K562 (cell line): ENCODE results near the gene HKDC1. TPM values are rescaled to one million over a fixed set of nuclear protein-coding genes. Genes with fewer than 3 reads are reported as not detected.

ENCODE experiments used
- ATAC-seq: fragments of 200-7000 bp; cut with Tn5 transposase; 3 replicates; pipeline ENCODE4 v1.9.1; 2020; ENCODE audit warnings: moderate library complexity
- BruUV-seq: library from RNA; stranded (reverse); fragments of 400-500 nt; replicated peaks from 2 replicates; lab custom pipeline; 2021; lab: Mats Ljungman, UMichigan
- CTCF ChIA-PET: fragments of 300-600 bp; formaldehyde crosslinking; extraction: SDS; loops from one replicate; lab custom pipeline; 2021; ENCODE audit warnings: low intra/inter-chr PET ratio; lab: Yijun Ruan, JAX
- POLR2A ChIA-PET: fragments of 300-600, 350-650 bp; sonication (Branson Sonifier 250); formaldehyde crosslinking; extraction: SDS; loops from one replicate; lab custom pipeline; 2021; ENCODE audit warnings: antibody characterized with exemption, inconsistent platforms; lab: Yijun Ruan, JAX
- DNase-seq, 4 experiments: peaks; one replicate each; pipeline versions ENCODE4 v3.0.0 to v3.0.0-alpha.2; 2011 to 2018; ENCODE audit warnings: low spot score in 3 of 4, mixed read lengths in 3 of 4; ENCODE audit errors: extremely low read depth in 1 of 4
- FAIRE-seq: peaks from 2 replicates; lab custom pipeline; 2011; peaks lifted over from hg19 to GRCh38; lab: Jason Lieb, UNC
- H2AFZ ChIP-seq: 2 replicates; pipeline ENCODE4 v1.6.0; 2011; ENCODE audit warnings: low read depth, low read length, control low read depth, inconsistent platforms
- H3K27ac ChIP-seq: fragments of 200-600 bp; 3 replicates; pipeline ENCODE4 v1.8.0; 2011; ENCODE audit warnings: low read depth, mild to moderate bottlenecking, control low read depth, inconsistent platforms, low read length, moderate library complexity, mixed read lengths; ENCODE audit errors: extremely low read depth
- H3K27me3 ChIP-seq, 2 experiments: fragments of 300-600 bp in 1 of 2; 2 replicates in 1 of 2; 3 replicates in 1 of 2; pipeline versions ENCODE4 v1.6.0 to v1.8.0; 2011; ENCODE audit warnings: inconsistent platforms in 2 of 2, low read length in 2 of 2, mild to moderate bottlenecking in 1 of 2, mixed read lengths in 1 of 2, moderate library complexity in 1 of 2; ENCODE audit not compliant: control insufficient read depth in 2 of 2, insufficient read depth in 2 of 2
- H3K36me3 ChIP-seq: fragments of 300-600 bp; 3 replicates; pipeline ENCODE4 v1.8.0; 2011; ENCODE audit warnings: mild to moderate bottlenecking, low read length, inconsistent platforms; ENCODE audit not compliant: control insufficient read depth, insufficient read depth
- H3K4me1 ChIP-seq, 2 experiments: fragments of 200-600 bp in 1 of 2; replicated peaks in 1 of 2; 2 replicates in 1 of 2; 3 replicates in 1 of 2; pipeline versions ENCODE4 v1.5.1 to v1.8.0; 2011; ENCODE audit warnings: inconsistent platforms in 2 of 2, low read length in 2 of 2, mild to moderate bottlenecking in 1 of 2, mixed read lengths in 1 of 2, moderate library complexity in 1 of 2; ENCODE audit not compliant: control insufficient read depth in 2 of 2, insufficient read depth in 2 of 2
- H3K4me2 ChIP-seq: 2 replicates; pipeline ENCODE4 v1.6.1; 2011; ENCODE audit warnings: low read length, control low read depth, inconsistent platforms, mixed read lengths; ENCODE audit not compliant: insufficient read depth
- H3K4me3 ChIP-seq: fragments of 200-600 bp; sonication (generic), shearing (Covaris generic); 2 replicates; pipeline ENCODE4 v1.5.1; 2016; ENCODE audit warnings: control low read depth, inconsistent platforms
- H3K79me2 ChIP-seq: fragments of 200-600 bp; 3 replicates; pipeline ENCODE4 v1.8.0; 2011; ENCODE audit warnings: low read length, inconsistent platforms; ENCODE audit not compliant: control insufficient read depth, insufficient read depth
- H3K9ac ChIP-seq, 2 experiments: 2 replicates each; pipeline versions ENCODE4 v1.6.0 to v1.6.1; 2011; ENCODE audit warnings: low read depth in 2 of 2, low read length in 2 of 2, control low read depth in 1 of 2, inconsistent platforms in 1 of 2, mild to moderate bottlenecking in 1 of 2, mixed read lengths in 1 of 2; ENCODE audit not compliant: insufficient read depth in 1 of 2
- H3K9me1 ChIP-seq: one replicate; pipeline ENCODE4 v1.6.0; 2011; ENCODE audit warnings: inconsistent platforms, mild to moderate bottlenecking, low read length, moderate library complexity; ENCODE audit not compliant: control insufficient read depth, insufficient read depth
- H3K9me3 ChIP-seq: replicated peaks from 2 replicates; pipeline ENCODE4 v1.5.1; 2011; ENCODE audit warnings: low read depth, low read length, inconsistent platforms; ENCODE audit not compliant: control insufficient read depth, insufficient read depth
- H4K20me1 ChIP-seq: replicated peaks from 2 replicates; pipeline ENCODE4 v1.6.1; 2011; ENCODE audit warnings: low read length, inconsistent platforms, mixed read lengths; ENCODE audit not compliant: control insufficient read depth, insufficient read depth
- AFF1 ChIP-seq, 2 experiments: fragments of 450-650 bp; IDR thresholded peaks; 2 replicates each; pipeline ENCODE4 v1.6.1; 2018; ENCODE audit warnings: mild to moderate bottlenecking in 2 of 2, low read depth in 1 of 2; ENCODE audit not compliant: partially characterized antibody in 2 of 2
- ATF1 ChIP-seq, 2 experiments: fragments of 450-650 bp in 1 of 2; IDR thresholded peaks; 2 replicates each; pipeline ENCODE4 v1.6.1; 2016; ENCODE audit warnings: missing compliant biosample characterization in 1 of 2, missing genetic modification characterization in 1 of 2
- CBX3 ChIP-seq, 2 experiments: IDR thresholded peaks; 1 replicate in 1 of 2; 2 replicates in 1 of 2; pipeline ENCODE4 v1.6.1; 2012; ENCODE audit warnings: inconsistent platforms in 2 of 2, low read length in 2 of 2, borderline replicate concordance in 1 of 2, control low read depth in 1 of 2
- HBP1 ChIP-seq: fragments of 450-650 bp; formaldehyde crosslinking; IDR thresholded peaks from 2 replicates; pipeline ENCODE4 v1.4.0; 2022; ENCODE audit warnings: missing genetic modification characterization
- PHB2 ChIP-seq: fragments of 450-650 bp; IDR thresholded peaks from 2 replicates; pipeline ENCODE4 v1.6.1; 2017; ENCODE audit warnings: low read depth
- PYGO2 ChIP-seq: fragments of 450-650 bp; IDR thresholded peaks from 2 replicates; pipeline ENCODE4 v1.6.1; 2016; ENCODE audit warnings: mild to moderate bottlenecking, missing genetic modification characterization, moderate library complexity, missing compliant biosample characterization
- SMARCB1 ChIP-seq: IDR thresholded peaks from 2 replicates; pipeline ENCODE4 v1.6.1; 2011; ENCODE audit warnings: improper control_type of control experiment, low read depth; ENCODE audit not compliant: insufficient read length
- ZNF134 ChIP-seq: fragments of 250-450 bp; sonication (Bioruptor Pico); conservative IDR thresholded peaks from 2 replicates; pipeline ENCODE4 v1.4.0; 2020
- WGBS: fragments of 100-300 bp; shearing (Covaris generic); methylation state at CpG from one replicate; pipeline ENCODE4 v1.1.6; 2016; ENCODE audit warnings: low coverage, mixed read lengths; ENCODE audit not compliant: insufficient coverage; ENCODE audit errors: missing lambda C conversion rate; 5-methylcytosine and 5-hydroxymethylcytosine counted together
- in situ Hi-C: fragments of 300-500 bp; cut with MboI; formaldehyde crosslinking; loops from 4 replicates; pipeline ENCODE4 v1.15.0; 2018; ENCODE audit warnings: inconsistent platforms, mixed read lengths
- intact Hi-C: fragments of 100-400 bp; cut with micrococcal nuclease; formaldehyde crosslinking; loops from 2 replicates; pipeline ENCODE4 v1.14.2; 2022
- polyA plus RNA-seq, 8 experiments: library from polyadenylated mRNA; depleted of rRNA in 4 of 8; stranded (reverse) in 5 of 8; unstranded in 3 of 8; fragments of >200 nt; fragmentation: Nextera tagmentation in 2 of 8; fragmentation: Illumina TruSeq in 1 of 8; extraction: Ambion mirVana in 2 of 8; extraction: Trizol in 1 of 8; gene quantifications; 2 replicates each; pipeline versions ENCODE4 v1.2.1 to v1.2.3, GENCODE V29; 2011 to 2014; ENCODE audit warnings: inconsistent platforms in 1 of 8, missing spikeins in 1 of 8
- total RNA-seq, 7 experiments: library from RNA; depleted of rRNA in 6 of 7; stranded (reverse); fragments of >200 nt in 6 of 7; fragmentation: Illumina TruSeq in 2 of 7; extraction: Trizol in 2 of 7; gene quantifications; 2 replicates each; pipeline versions ENCODE4 v1.2.1 to v1.2.3, GENCODE V29; 2011 to 2021; ENCODE audit warnings: low replicate concordance in 1 of 7

Gene HKDC1
- total and polyA plus RNA-seq, 9 of the 15 experiments (the other 6 are each of a cell fraction or from before 2014, with no cell fraction given) = 0.04 to 0.22 (median 0.11) TPM; not detected in 5

DNA sequence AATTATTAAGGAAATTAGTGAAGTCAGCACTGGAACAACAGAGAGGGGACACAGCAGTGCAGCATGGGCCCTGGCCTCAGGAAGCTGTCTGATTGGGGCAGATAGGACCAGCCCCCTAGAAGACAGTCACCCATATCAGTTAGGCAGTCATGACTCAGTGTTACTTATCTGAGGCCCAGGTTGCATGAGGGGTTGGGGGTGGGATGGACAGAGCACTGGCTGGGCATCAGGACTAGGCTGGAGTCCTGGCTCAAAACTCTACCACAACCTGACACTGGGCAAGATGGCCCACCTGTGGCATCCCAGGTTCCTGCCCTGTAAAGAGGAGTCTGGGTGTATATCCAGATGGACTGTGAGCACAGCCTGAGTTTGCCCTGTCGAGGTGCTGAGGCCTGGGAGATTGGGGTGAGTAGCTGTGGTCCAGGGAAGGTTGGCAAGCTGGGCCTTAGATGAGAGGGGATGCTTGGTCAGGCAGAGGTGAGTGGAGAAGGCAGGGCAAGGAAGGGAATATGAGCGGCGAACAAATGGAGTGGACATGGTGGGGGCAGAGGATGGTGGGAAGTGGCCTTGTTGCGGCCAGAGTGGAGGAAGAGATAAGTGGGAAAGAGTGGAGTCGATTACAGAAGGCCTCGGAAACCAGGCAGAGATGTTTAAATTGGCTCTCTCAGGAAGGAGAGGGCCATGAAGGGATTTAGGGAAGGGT is 95.6 kb downstream of the HKDC1 start (continued):
- TF ChIP-seq CBX3 (IDR thresholded peaks at IDR 0.05; ENCODE audit: borderline replicate concordance in 1 of 2, low read length in 2 of 2) (peak in 1 of 2 experiments; percentile 85; a peak in 1 of 3 replicates), ATF1 (CRISPR knock-in tag; IDR thresholded peaks at IDR 0.05) (no peak), ATF1 (tag; IDR thresholded peaks at IDR 0.05) (peak; percentile 84)

DNA sequence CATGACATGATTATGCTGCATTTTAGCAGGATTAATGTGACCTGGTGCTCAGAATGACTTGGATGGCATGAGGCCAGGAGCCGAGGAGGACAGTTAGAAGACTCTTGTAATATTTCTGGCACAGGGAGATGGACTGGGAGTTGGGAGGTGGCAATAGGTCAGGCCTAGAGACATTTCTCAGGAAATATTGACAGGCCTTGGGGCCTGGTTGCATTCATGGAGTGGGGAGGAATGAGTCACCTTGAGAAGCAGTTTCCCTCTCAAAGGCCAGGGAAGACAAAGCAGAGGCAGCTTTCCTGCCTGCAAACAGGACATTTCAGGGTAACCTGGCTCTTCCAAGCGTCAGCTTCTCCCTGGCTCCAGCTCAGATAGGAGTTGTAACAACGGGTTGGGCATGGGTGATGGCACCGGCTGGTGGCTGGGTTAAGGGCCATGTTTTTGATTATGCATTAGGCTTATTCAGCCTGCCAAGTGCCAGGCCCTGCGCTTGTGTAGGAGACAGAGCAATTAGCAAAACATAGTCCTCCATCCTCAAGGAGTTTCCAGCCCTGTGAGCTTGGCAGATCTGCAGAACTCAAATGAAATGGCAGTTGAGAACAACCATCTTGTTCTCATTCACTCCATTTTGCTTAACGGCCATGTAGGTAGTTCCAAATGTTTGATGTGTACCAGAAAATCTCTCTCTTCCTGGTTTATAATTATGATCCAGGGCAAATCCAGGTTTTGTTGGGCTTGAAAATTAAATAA is 96.4 kb downstream of the HKDC1 start:
- no peak for DNase-seq
- intact Hi-C loops (loop anchor here (2.0 to 5.0 kb wide), 2 partner anchors 80 to 1429 kb away; no protein-coding TSS in a partner anchor), in situ Hi-C loops (no loop called here)
- BruUV-seq = TSS peak; percentile 95
- Histone ChIP-seq H3K79me2 (peaks cover 65% of the 10 kb centered on the region), H3K9me3 (no peaks in the 10 kb centered on the region), H3K9me1 (peaks cover 3% of the 10 kb centered on the region), H3K4me3 (peak overlapping the region; percentile 61), H2AFZ (peak overlapping the region; percentile 73; the same call in 1 of the 2 replicates), H3K4me1 (peaks cover 64 to 80% of the 10 kb centered on the region in 2 experiments), H3K27me3 (no peaks in the 10 kb centered on the region; a peak in 1 of 5 replicates), H3K36me3 (peaks cover 21% of the 10 kb centered on the region; the same call in 2 of the 3 replicates), H3K4me2 (peak overlapping the region; percentile 100), H4K20me1 (peaks cover 36% of the 10 kb centered on the region), H3K9ac (peak overlapping the region; percentile 93 to 95), H3K27ac (peak overlapping the region; percentile 99)
- ChIA-PET POLR2A (interaction anchor here (0.6 to 8.8 kb wide), 21 partner anchors 10 to 94 kb away, joined by 3 to 92 read pairs (median 4); no protein-coding TSS in a partner anchor), CTCF (no interaction called here)
- 0% methylated on average over 6 of the region's 6 CpGs for WGBS
- peak; percentile 58 for FAIRE-seq
- ATAC-seq = no peak
- TF ChIP-seq ZNF134 (CRISPR knock-in tag) = no peak
- no peak for TF ChIP-seq PYGO2 (tag)
- TF ChIP-seq PHB2 = no peak
- TF ChIP-seq AFF1 (IDR thresholded peaks at IDR 0.05; ENCODE audit: low read depth in 1 of 2, partially characterized antibody in 2 of 2) = peak in 1 of 2 experiments; percentile 7
- TF ChIP-seq SMARCB1 = peak; percentile 16
- TF ChIP-seq HBP1 (CRISPR knock-in tag) = no peak
